GM19238 (cell line): ENCODE results near the gene RAD51B.

Experiments
- DNase-seq: peaks from one replicate; pipeline ENCODE4 v3.0.0; 2011; ENCODE audit warnings: low spot score; ENCODE audit not compliant: insufficient read length

The RAD51B gene

DNA sequence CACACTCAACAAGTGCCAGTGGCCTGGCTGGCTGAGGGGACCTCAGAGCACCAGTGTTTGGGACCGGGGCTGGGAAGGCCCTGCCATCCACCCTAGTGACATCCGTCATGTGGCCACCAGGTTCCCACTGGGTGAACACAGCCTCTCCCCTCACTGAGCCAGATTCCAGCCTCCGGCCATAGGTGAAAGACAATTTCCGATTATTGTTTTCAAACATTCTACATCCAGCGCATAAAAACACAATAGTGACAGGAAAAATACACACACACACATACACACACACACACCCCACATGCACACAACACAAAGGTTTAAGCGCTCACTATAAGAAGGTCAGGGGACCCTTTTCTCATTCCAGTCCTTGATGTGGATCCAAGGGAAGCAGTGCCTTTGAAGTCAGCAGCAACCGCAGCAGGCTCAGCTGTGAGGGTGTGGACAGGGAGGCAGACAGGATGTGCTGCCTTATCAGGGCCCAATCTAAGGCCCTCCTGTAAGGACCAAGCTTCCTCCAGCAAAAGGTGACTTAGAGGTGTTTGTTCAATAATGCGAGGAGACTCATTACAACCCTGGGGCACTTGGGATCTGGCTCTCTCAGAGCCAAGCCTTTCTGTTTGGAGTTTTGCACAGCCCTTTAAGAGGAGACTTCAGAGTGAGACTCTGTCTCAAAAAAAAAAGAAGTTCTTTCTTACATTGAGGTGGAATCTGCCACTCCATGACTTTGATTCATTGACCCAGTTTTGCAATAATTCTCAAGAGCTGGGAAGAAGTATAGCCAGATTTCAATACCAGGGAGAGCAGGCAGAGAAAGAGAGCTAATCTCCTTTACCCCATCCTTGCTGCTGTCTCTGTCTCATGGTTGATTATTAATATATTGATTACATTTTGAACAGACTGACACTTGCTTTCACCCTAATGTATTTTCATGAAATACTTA is 745.5 kb downstream of the RAD51B start:
- no peak for DNase-seq

DNA sequence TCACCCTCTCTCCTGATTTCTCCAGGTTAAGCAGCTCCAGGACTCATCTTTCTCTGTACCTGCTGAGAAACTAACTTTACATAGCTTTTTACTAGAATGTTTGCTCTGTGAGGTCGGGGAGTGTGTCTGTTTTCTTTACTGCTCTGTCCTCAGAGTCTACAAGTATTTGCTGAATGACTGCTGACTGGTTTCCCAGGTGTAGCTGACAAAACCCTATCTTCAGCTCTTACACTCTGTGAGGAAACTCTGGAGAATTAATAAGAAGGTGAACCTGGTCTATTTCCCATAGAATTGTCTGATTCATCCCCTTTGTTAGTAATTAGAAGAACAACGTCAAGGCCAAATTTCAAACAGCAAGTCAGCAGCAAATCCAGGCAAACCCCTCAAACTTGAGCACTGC is 746.5 kb downstream of the RAD51B start:
- DNase-seq, result no peak

DNA sequence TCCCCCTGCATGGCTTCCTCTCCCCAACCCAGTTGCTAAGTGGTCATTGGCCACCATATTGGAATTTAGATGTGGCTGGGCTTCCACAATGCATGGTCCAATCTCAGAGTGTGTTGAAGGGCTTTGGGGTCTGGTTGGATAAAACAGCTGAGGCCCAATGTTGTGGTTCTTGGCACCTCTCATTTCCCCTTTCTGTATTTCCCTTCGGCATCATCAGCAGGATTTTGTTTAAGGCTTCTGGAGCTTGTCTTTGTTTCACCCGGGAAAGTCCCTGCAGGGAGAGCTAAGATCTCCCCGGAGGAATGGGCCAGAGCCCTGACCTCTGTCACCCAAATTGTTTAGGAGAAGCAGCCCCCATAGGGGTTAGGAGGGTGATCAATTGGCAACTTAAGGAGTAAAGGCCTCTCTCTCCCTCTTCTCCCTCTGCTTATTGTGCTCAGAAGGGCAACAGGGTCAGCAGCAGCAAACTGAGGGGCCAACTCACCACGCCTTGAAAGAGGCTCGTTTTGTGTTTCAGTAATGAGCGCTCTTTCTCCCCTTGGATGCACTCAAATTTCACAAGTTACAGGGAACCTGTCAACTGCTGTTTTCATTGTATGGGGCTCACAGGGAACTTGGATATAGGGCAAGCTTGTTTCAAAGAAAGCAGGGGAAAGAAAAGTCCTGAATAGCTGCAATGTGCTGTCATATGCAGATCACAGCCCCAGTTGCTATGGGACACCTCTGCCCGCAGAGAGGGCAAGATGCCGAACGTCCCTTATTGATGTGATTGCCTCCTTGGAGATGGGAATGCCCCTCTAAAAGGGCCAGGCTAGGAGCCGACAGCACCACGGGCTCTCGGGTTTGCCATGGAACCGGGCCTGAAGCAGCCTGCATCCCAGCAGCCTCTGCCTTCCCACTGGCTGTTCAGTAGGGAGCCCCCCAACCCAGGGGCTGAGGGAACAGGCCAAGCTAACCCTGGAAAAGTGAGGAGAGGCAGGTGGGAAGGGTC is 749.6 kb downstream of the RAD51B start:
- DNase-seq, result no peak

DNA sequence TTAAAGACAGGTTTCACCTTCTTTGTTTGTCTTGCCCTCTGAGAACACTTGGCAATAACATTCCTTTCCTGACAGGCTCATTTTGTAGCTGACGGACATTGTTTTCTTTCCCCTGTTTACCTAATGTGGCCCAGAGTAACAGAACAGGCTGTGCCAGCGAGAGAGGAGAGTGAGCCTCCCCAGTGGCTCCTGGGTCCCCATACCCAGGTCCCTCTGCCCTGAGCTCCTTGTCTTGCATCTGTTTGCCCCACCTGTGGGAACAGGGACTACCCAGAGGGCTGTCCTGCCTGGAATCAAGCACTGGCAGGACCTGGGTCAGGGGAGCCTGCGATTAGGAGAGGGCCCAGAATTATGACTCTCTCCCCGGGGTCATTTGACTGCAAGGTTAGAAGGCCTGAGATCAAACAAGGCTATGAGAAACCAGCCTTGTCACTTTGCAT is 750.4 kb downstream of the RAD51B start:
- no peak for DNase-seq

DNA sequence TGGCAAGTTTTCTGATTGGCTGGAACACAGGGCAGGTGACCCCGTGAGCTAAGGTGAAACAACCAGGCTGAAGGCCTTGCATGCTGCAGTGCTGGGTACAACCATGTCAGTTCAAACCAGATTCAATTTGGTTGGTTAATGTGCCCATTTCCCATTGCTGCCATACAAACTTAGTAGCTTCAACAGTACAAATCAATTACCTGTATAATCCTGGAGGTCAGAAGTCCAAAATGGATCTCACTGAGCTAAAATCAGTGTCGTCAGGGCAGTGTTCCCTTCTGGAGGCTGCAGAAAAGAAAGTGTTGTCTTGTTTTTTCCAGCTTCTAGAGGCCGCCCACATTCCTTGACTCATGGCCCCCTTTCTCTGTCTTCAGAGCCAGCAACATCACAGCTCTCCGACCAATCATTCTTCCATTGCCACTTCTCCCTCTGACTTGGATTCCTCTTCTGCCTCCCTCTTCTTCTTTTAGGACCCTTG is 751.6 kb downstream of the RAD51B start:
- DNase-seq, result no peak

DNA sequence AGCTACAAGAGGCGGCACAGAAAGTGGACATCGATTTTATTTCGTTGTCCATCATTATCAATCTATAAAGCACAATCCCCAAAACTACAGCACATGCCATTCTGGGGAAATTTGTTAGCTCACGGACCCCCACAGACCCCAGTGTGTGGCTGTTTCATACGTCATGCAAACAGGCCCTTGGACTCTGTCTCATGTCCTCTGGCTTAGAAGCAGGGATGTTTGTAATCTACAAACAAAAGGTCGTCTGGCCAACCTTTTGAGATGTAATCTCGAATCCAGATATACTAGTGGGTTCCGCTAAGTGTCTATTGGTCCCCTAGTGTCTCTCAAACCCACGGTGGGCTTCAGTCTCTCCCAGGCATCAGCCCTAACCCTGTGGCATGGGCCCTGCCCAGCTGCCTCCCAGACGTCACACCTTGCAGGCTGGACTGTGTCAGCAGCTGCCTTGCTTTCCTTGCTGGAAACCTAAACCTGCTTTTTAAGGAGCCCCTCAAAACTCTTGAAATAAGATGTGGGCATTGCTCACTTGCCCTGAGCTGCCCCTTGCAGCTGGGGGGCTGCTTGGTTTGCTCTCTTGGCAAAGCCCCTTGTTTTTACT is 752.4 kb downstream of the RAD51B start:
- DNase-seq, result no peak

DNA sequence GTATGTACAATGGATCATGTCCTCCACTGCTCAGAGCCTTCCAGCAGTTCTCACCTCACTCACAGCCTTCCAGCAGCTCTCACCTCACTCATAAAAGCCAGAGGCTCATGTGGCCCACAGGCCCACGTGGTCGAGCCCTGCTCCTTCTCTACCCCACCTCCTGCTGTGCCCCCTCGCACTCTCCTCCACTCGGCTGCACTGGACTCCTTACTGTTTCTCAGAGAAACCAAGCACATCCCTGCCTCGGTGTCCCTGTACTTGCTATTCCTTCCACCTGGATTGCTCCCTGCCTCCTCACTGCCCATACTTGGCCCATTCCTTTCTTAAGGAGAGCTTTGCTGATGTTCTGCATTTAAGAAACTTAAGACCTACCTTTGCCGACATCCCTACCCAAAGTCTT is 753.5 kb downstream of the RAD51B start:
- no peak for DNase-seq

DNA sequence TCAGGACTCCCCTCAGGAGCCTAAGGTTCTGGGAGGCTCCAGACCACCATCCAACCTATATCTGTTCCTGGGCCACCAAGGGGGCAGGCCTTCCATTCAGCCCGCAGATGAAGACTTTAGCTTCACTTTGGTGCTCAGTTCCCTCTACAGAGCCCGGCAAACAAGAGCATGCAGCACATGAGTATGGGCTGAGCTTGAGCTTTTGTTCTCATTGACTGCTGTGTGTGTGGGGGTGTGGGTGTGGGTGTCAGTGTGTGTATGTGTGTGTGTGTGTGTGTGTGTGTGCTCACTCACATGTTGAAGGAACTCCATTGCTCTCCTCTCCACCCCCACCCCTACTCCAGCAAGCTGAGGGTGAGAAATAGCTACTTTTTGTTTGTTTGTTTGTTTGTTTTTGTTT is 754.1 kb downstream of the RAD51B start:
- no peak for DNase-seq

DNA sequence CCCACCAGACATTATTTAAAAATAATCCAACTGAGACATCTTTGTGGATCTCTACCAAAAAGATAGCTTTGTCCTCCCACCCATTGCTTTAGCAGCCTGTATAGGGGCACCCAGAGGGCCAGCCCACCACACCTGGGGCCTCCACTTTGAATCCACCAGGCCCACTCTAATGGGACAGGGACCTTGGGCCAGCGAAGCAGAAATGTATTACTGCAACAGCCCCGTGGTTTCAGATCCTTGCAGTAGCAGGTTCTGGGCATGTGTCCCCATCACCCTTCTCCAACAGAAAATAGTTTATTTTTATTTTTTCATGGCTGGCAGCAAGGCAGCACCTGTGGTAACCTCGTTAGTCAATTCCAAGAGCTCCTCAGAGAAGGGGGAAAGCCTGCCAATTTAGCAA is 754.9 kb downstream of the RAD51B start:
- no peak for DNase-seq

DNA sequence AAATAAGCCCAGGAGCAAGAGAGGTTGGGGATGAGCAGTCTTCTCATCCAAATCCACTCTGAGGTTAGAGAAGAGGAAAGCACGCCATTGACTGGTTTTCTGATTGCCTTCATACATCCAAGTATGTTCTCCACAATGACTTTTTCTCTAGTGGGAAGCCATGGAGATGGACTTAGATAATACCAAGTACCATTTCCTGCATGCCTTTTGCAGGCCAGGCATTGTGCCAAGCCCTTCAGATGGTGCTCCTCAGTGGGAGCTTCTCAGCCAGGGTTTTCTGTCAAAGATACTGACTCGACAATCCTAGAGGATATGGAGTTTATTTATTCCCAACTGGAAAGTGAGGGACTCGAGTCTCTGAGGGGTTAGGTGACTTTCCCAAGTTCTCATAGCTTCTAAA is 755.3 kb downstream of the RAD51B start:
- DNase-seq, result no peak

DNA sequence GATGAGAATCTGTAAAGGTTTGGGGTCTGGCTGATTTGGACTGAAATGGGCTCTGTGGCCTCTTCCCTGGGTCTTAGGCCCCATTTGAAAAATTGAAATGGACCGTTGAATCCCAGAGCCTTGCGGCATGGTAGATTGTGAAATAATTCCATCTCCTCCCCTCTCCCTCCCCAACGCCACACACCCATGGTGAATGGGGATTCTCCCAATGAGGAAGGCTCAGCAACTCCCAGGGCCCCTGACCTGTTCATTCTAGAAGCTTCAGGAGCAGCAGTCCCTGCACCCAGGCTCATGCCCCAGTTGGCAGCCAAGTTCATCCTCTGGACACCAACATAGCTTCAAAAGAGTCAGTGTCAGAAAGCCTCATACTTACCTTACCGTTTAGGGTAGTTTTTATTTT is 755.8 kb downstream of the RAD51B start:
- DNase-seq, result no peak

DNA sequence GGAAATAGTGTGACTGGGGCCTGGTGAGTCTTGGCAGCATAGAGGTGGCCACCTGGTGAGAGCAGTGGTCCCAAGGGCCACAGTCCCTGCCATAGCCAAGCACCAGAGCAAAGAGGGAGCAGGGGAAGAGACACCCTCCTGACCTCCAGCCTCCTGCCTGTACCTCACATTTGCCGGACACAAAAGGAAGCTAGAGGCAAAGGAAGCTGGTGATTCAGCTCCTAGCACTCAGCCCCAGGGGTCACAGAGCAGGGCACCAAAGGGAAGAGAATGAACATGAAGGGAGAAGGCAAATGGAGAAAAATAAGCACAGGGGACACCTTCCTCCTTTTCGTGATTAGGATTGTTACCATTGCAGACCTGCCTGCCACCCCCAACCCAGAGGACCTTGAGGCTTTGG is 756.5 kb downstream of the RAD51B start:
- DNase-seq, result no peak

DNA sequence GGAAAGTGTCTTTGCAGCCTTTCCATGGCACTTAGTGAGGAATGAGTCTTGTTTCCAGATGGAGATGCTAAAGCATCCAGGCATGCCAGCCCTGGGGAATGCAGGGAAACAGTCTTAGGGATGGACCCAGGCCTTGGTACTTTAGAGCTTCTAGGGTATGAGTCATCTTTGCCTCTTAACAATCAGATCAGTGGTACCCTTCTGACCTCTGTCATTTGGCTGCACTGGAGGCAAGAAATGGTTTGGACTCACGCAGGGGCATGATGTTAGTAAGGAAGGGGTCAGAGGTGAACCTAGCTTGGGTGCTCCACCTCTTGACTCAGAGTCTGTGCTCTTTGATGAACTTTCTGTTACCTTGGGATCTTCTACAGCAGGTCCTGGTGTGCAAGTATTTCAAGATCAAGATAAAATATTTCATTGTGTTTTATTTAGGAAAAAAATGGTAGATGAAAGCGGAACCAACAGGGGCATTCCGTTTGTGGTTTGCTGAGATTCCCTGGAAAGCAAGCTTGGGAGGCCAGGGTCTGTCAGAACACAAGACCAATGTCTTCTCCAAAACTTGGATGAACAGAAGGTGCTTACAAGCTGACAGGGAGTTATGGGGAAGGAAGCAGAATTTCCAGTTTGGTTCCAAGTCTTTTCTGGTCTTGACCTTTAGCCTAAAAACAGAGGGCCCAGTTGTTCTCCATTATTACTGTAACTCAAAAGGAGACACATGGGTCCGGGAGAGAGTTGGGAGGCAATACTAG is 757.1 kb downstream of the RAD51B start:
- DNase-seq, result no peak

DNA sequence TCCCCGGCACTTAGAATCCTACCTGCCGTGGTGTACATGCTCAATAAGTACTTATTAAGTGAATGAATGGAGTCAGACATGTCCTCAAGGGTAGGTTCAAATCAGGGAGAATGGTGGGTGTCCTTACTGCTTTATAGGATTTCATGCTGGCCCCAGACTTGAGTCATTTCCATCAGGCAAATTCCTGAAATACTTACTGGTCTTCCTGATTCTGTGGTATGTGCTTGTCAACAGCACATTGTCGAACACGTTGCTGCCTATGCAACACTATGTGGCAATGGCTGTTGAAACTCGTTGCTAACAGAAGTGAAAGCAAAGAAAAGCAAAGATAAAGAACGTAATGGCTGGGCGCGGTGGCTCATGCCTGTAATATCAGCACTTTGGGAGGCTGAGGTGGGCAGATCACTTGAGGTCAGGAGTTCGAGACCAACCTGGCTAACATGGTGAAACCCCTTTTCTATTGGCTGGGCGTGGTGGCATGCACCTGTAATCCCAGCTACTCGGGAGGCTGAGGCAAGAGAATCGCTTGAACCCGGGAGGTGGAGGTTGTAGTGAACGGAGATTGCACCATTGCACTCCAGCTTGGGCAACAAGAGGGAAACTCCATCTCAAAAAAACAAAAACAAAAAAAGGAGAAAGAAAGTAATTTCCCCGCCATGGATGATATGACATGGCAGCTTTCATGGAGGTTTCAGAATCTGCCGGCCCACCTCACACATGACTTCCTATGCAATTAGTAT is 758.4 kb downstream of the RAD51B start:
- DNase-seq, result no peak

DNA sequence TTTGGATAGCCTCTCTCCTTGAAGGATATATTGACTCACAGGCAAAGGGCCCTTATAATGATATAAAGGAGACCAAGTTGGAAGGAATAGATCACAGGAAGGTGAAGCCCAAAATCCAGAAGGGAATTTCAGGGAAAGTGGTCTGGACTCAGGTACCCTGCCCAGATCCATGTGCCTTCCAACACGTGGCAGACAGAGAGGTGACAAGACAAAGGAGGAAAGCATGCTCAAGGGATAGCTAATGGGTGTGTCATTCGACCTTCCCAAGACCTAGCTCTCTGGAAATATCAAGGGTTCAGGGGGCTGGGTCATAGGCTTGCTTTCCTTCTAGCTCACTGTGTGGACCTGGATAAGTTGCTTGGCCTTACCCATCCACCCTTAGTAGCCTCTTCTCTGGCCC is 759.0 kb downstream of the RAD51B start:
- no peak for DNase-seq

DNA sequence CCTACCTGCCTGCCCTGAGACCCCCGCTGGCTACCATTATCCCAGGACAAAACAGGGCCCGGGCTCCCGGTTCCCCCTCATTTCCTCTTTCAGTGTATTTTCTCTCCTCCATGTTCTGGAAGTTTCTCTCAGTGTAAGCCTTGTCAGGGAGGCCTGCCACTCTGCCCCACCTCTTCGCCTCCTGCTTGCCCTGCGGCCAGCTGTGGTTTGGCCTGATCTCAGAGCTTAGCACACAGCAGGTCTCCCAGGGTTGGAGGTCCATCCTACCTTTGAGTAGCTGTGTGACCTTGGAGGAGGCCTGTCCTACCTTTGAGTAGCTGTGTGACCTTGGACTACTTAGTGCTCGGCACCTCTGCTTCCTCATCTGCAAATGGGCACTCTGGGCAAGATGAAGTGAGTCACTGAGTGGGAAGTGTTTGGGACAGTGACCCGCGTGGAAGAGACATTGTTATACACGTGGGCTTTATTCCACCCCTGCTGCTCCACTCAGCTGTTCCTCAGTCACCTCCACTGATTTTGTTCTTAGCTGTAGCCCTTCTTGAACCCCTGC is 760.6 kb downstream of the RAD51B start:
- no peak for DNase-seq

DNA sequence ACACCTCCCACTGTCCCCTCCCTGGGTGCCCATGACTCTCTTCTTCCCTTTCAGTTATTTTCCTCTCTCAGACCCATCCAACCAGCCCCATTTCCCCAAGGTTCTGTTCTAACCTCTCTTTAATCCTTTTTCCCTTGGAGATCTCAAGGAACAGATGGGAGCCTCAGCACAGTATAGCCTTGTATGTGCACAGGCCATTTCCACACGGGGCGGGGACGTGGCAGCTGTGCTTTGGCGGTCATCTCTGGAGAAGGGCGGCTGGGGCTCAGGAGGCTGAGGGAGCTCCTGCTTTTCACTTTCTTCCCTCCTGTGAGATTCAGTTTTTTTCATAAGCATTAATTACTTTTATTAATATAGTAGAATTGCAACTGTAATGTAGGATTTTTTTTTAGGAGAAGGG is 761.1 kb downstream of the RAD51B start:
- no peak for DNase-seq

DNA sequence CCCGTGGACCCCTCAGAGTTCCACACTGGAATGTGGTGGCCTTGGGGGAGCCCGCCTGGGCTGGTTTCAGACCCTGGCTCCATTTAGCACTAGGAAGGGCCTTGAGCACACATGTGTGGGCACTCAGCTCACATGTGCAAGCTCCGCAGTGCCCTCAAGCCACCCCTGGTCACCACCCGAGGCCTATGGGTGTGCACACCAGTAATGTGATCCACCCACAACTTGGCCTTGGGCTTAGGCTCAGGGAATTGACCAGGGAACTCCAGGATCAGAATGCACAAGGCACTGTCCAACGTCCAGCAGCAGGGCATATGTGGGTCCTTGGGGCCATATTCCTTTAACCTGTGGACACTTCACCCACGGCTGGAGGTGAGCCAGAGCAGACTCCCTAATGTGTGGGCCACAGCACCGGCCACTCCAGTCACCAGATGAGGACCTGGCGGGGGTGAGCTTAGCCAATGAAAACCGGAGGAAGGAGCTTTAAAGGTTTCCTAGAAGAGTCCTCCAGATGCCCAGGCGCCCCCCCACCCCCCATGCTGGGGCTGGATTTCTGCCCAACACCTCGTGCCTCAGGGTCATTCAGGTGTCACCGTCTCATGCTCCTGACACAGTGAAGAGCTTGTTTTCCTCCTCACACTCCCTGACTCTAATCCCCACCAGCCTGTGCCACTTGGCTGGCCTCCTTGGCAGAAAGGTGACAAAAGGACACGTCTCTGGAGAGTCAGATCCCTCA is 764.1 kb downstream of the RAD51B start:
- DNase-seq, result no peak

DNA sequence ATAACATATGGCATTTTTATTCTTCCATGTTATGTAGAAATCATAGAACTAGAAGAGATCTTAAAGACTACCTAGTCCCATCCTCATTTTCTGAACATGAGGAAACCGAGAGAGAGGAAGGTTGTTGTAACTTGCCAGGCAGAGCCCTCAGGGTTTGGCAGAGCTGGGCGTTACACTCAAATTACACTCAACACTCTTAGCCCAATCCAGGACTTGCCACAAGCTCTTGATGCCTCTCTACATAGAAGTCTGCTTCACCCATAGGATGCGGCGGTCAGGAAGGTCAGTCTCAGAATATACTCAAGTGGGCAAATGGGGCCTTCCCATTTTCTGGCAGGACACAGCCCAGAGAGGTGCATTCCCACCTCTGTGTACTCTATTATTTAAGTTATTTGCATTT is 765.2 kb downstream of the RAD51B start:
- DNase-seq, result no peak
